Measurements from ENCODE around the gene NRIP2. TPM values are rescaled to one million over a fixed set of nuclear protein-coding genes. Genes with fewer than 3 reads are reported as not detected.

The NRIP2 gene
- total and polyA plus RNA-seq, 2 experiments from 2014 or later: 0.46 TPM; not detected in 1

- DNase-seq: no peak
- Histone ChIP-seq H3K4me3 (no peak overlapping the region), H3K79me2 (ENCODE audit: insufficient read depth) (no peaks in the 10 kb centered on the region), H3K9me3 (ENCODE audit: low read depth) (no peaks in the 10 kb centered on the region), H2AFZ (no peak overlapping the region), H3K4me1 (ENCODE audit: insufficient read depth) (no peaks in the 10 kb centered on the region), H3K36me3 (ENCODE audit: low read depth) (no peaks in the 10 kb centered on the region), H3K27me3 (replicated peaks; ENCODE audit: insufficient read depth) (no peaks in the 10 kb centered on the region), H4K20me1 (ENCODE audit: insufficient read depth) (no peaks in the 10 kb centered on the region), H3F3A (ENCODE audit: insufficient read depth) (no peaks in the 10 kb centered on the region), H3K4me2 (ENCODE audit: unreplicated experiment) (no peak overlapping the region), H3K27ac (no peak overlapping the region), H3K9me2 (ENCODE audit: insufficient read depth) (no peaks in the 10 kb centered on the region), H3K9ac (no peak overlapping the region)
- in situ Hi-C loops (cut with MboI): no loop called here
- TF ChIP-seq EZH2 (IDR thresholded peaks at IDR 0.05; ENCODE audit: insufficient read depth, poor library complexity, severe bottlenecking): no peak
- no peak for TF ChIP-seq EZH2phosphoT487 (IDR thresholded peaks at IDR 0.05; ENCODE audit: insufficient read depth, low read depth)
- 70 to 73% methylated on average over 5 of the region's 5 CpGs for WGBS, 2 experiments (ENCODE audit: low coverage in 1 of 2, low lambda C conversion rate in 2 of 2, missing lambda C conversion rate in 2 of 2)
Observed at GRCh38 chr12:2833327-2833726, 1.5 kb downstream of the NRIP2 start.

- Histone ChIP-seq H3K4me3 (no peak overlapping the region), H3K9me2 (ENCODE audit: insufficient read depth) (no peaks in the 10 kb centered on the region), H3K4me2 (ENCODE audit: unreplicated experiment) (no peak overlapping the region), H3K9ac (no peak overlapping the region), H3K27ac (no peak overlapping the region), H3K36me3 (ENCODE audit: low read depth) (no peaks in the 10 kb centered on the region), H3K4me1 (ENCODE audit: insufficient read depth) (no peaks in the 10 kb centered on the region), H3K9me3 (ENCODE audit: low read depth) (no peaks in the 10 kb centered on the region), H3K79me2 (ENCODE audit: insufficient read depth) (no peaks in the 10 kb centered on the region), H2AFZ (no peak overlapping the region), H3F3A (ENCODE audit: insufficient read depth) (no peaks in the 10 kb centered on the region), H4K20me1 (ENCODE audit: insufficient read depth) (no peaks in the 10 kb centered on the region), H3K27me3 (replicated peaks; ENCODE audit: insufficient read depth) (no peaks in the 10 kb centered on the region)
- 86 to 89% methylated on average over 6 of the region's 6 CpGs for WGBS, 2 experiments (ENCODE audit: low coverage in 1 of 2, low lambda C conversion rate in 2 of 2, missing lambda C conversion rate in 2 of 2)
- no peak for TF ChIP-seq EZH2 (IDR thresholded peaks at IDR 0.05; ENCODE audit: insufficient read depth, poor library complexity, severe bottlenecking)
- no peak for TF ChIP-seq EZH2phosphoT487 (IDR thresholded peaks at IDR 0.05; ENCODE audit: insufficient read depth, low read depth)
- in situ Hi-C loops (cut with MboI): no loop called here
- no peak for DNase-seq
Observed at GRCh38 chr12:2832550-2833127, 2.2 kb downstream of the NRIP2 start.

GRCh38 chr12:2829275-2829674, 5.6 kb downstream of the NRIP2 start:
- Histone ChIP-seq H3K9me2 (ENCODE audit: insufficient read depth) (no peaks in the 10 kb centered on the region), H3K9me3 (ENCODE audit: low read depth) (no peaks in the 10 kb centered on the region), H4K20me1 (ENCODE audit: insufficient read depth) (no peaks in the 10 kb centered on the region), H3K4me1 (ENCODE audit: insufficient read depth) (no peaks in the 10 kb centered on the region), H3F3A (ENCODE audit: insufficient read depth) (no peaks in the 10 kb centered on the region), H2AFZ (no peak overlapping the region), H3K9ac (no peak overlapping the region), H3K4me2 (ENCODE audit: unreplicated experiment) (no peak overlapping the region), H3K27ac (no peak overlapping the region), H3K36me3 (ENCODE audit: low read depth) (peaks cover 6% of the 10 kb centered on the region; the same call in 1 of the 2 replicates), H3K27me3 (replicated peaks; ENCODE audit: insufficient read depth) (no peaks in the 10 kb centered on the region), H3K79me2 (ENCODE audit: insufficient read depth) (no peaks in the 10 kb centered on the region), H3K4me3 (no peak overlapping the region)
- WGBS, 2 experiments (ENCODE audit: low coverage in 1 of 2, low lambda C conversion rate in 2 of 2, missing lambda C conversion rate in 2 of 2): 95% methylated on average over 6 of the region's 6 CpGs
- in situ Hi-C loops (cut with MboI): no loop called here
- DNase-seq: no peak
- TF ChIP-seq EZH2 (IDR thresholded peaks at IDR 0.05; ENCODE audit: insufficient read depth, poor library complexity, severe bottlenecking): no peak
- no peak for TF ChIP-seq EZH2phosphoT487 (IDR thresholded peaks at IDR 0.05; ENCODE audit: insufficient read depth, low read depth)

GRCh38 chr12:2826721-2827515, 7.9 kb downstream of the NRIP2 start:
- Histone ChIP-seq H3K79me2 (ENCODE audit: insufficient read depth) (no peaks in the 10 kb centered on the region), H3K9me2 (ENCODE audit: insufficient read depth) (no peaks in the 10 kb centered on the region), H4K20me1 (ENCODE audit: insufficient read depth) (no peaks in the 10 kb centered on the region), H3F3A (ENCODE audit: insufficient read depth) (no peaks in the 10 kb centered on the region), H3K36me3 (ENCODE audit: low read depth) (peaks cover 6% of the 10 kb centered on the region; the same call in 1 of the 2 replicates), H3K4me2 (ENCODE audit: unreplicated experiment) (no peak overlapping the region), H3K4me1 (ENCODE audit: insufficient read depth) (no peaks in the 10 kb centered on the region), H3K9me3 (ENCODE audit: low read depth) (no peaks in the 10 kb centered on the region), H2AFZ (no peak overlapping the region), H3K4me3 (no peak overlapping the region), H3K27ac (no peak overlapping the region), H3K27me3 (replicated peaks; ENCODE audit: insufficient read depth) (no peaks in the 10 kb centered on the region), H3K9ac (no peak overlapping the region)
- WGBS, 2 experiments (ENCODE audit: low coverage in 1 of 2, low lambda C conversion rate in 2 of 2, missing lambda C conversion rate in 2 of 2): 95% methylated on average over 13 to 14 of the region's 14 CpGs
- DNase-seq: no peak
- in situ Hi-C loops (cut with MboI): no loop called here
- TF ChIP-seq EZH2phosphoT487 (IDR thresholded peaks at IDR 0.05; ENCODE audit: insufficient read depth, low read depth) (no peak), EZH2 (IDR thresholded peaks at IDR 0.05; ENCODE audit: insufficient read depth, poor library complexity, severe bottlenecking) (no peak)

Measured in GM23248 (cell line).